K562 (cell line): Measurements from ENCODE around the gene MBNL2. TPM values are rescaled to one million over a fixed set of nuclear protein-coding genes. Genes with fewer than 3 reads are reported as not detected.

Experiments
- ATAC-seq: fragments of 200-7000 bp; cut with Tn5 transposase; 3 replicates; pipeline ENCODE4 v1.9.1; 2020; ENCODE audit warnings: moderate library complexity
- BruUV-seq: library from RNA; stranded (reverse); fragments of 400-500 nt; replicated peaks from 2 replicates; lab custom pipeline; 2021; lab: Mats Ljungman, UMichigan
- CTCF ChIA-PET: fragments of 300-600 bp; formaldehyde crosslinking; extraction: SDS; loops from one replicate; lab custom pipeline; 2021; ENCODE audit warnings: low intra/inter-chr PET ratio; lab: Yijun Ruan, JAX
- POLR2A ChIA-PET: fragments of 300-600, 350-650 bp; sonication (Branson Sonifier 250); formaldehyde crosslinking; extraction: SDS; loops from one replicate; lab custom pipeline; 2021; ENCODE audit warnings: antibody characterized with exemption, inconsistent platforms; lab: Yijun Ruan, JAX
- DNase-seq, 4 experiments: peaks; one replicate each; pipeline versions ENCODE4 v3.0.0 to v3.0.0-alpha.2; 2011 to 2018; ENCODE audit warnings: low spot score in 3 of 4, mixed read lengths in 3 of 4; ENCODE audit errors: extremely low read depth in 1 of 4
- FAIRE-seq: peaks from 2 replicates; lab custom pipeline; 2011; peaks lifted over from hg19 to GRCh38; lab: Jason Lieb, UNC
- H2AFZ ChIP-seq: 2 replicates; pipeline ENCODE4 v1.6.0; 2011; ENCODE audit warnings: low read depth, low read length, control low read depth, inconsistent platforms
- H3K27ac ChIP-seq: fragments of 200-600 bp; 3 replicates; pipeline ENCODE4 v1.8.0; 2011; ENCODE audit warnings: low read depth, mild to moderate bottlenecking, control low read depth, inconsistent platforms, low read length, moderate library complexity, mixed read lengths; ENCODE audit errors: extremely low read depth
- H3K27me3 ChIP-seq, 2 experiments: fragments of 300-600 bp in 1 of 2; 2 replicates in 1 of 2; 3 replicates in 1 of 2; pipeline versions ENCODE4 v1.6.0 to v1.8.0; 2011; ENCODE audit warnings: inconsistent platforms in 2 of 2, low read length in 2 of 2, mild to moderate bottlenecking in 1 of 2, mixed read lengths in 1 of 2, moderate library complexity in 1 of 2; ENCODE audit not compliant: control insufficient read depth in 2 of 2, insufficient read depth in 2 of 2
- H3K36me3 ChIP-seq: fragments of 300-600 bp; 3 replicates; pipeline ENCODE4 v1.8.0; 2011; ENCODE audit warnings: mild to moderate bottlenecking, low read length, inconsistent platforms; ENCODE audit not compliant: control insufficient read depth, insufficient read depth
- H3K4me1 ChIP-seq, 2 experiments: fragments of 200-600 bp in 1 of 2; replicated peaks in 1 of 2; 2 replicates in 1 of 2; 3 replicates in 1 of 2; pipeline versions ENCODE4 v1.5.1 to v1.8.0; 2011; ENCODE audit warnings: inconsistent platforms in 2 of 2, low read length in 2 of 2, mild to moderate bottlenecking in 1 of 2, mixed read lengths in 1 of 2, moderate library complexity in 1 of 2; ENCODE audit not compliant: control insufficient read depth in 2 of 2, insufficient read depth in 2 of 2
- H3K4me2 ChIP-seq: 2 replicates; pipeline ENCODE4 v1.6.1; 2011; ENCODE audit warnings: low read length, control low read depth, inconsistent platforms, mixed read lengths; ENCODE audit not compliant: insufficient read depth
- H3K4me3 ChIP-seq: fragments of 200-600 bp; sonication (generic), shearing (Covaris generic); 2 replicates; pipeline ENCODE4 v1.5.1; 2016; ENCODE audit warnings: control low read depth, inconsistent platforms
- H3K79me2 ChIP-seq: fragments of 200-600 bp; 3 replicates; pipeline ENCODE4 v1.8.0; 2011; ENCODE audit warnings: low read length, inconsistent platforms; ENCODE audit not compliant: control insufficient read depth, insufficient read depth
- H3K9ac ChIP-seq, 2 experiments: 2 replicates each; pipeline versions ENCODE4 v1.6.0 to v1.6.1; 2011; ENCODE audit warnings: low read depth in 2 of 2, low read length in 2 of 2, control low read depth in 1 of 2, inconsistent platforms in 1 of 2, mild to moderate bottlenecking in 1 of 2, mixed read lengths in 1 of 2; ENCODE audit not compliant: insufficient read depth in 1 of 2
- H3K9me1 ChIP-seq: one replicate; pipeline ENCODE4 v1.6.0; 2011; ENCODE audit warnings: inconsistent platforms, mild to moderate bottlenecking, low read length, moderate library complexity; ENCODE audit not compliant: control insufficient read depth, insufficient read depth
- H3K9me3 ChIP-seq: replicated peaks from 2 replicates; pipeline ENCODE4 v1.5.1; 2011; ENCODE audit warnings: low read depth, low read length, inconsistent platforms; ENCODE audit not compliant: control insufficient read depth, insufficient read depth
- H4K20me1 ChIP-seq: replicated peaks from 2 replicates; pipeline ENCODE4 v1.6.1; 2011; ENCODE audit warnings: low read length, inconsistent platforms, mixed read lengths; ENCODE audit not compliant: control insufficient read depth, insufficient read depth
- CBFB ChIP-seq: sonication (generic); formaldehyde crosslinking; IDR thresholded peaks from 2 replicates; pipeline ENCODE4 v1.4.0; 2020; ENCODE audit warnings: mild to moderate bottlenecking, missing genetic modification reagents
- KAT2B ChIP-seq: IDR thresholded peaks from one replicate; pipeline ENCODE4 v1.6.1; 2012; ENCODE audit warnings: low read depth, mild to moderate bottlenecking, control low read depth, inconsistent platforms, low read length, moderate library complexity
- MCM5 ChIP-seq: fragments of 450-650 bp; IDR thresholded peaks from 2 replicates; pipeline ENCODE4 v1.6.1; 2016; ENCODE audit warnings: low read depth
- PCBP2 ChIP-seq: fragments of 200-400 bp; formaldehyde crosslinking; IDR thresholded peaks from 2 replicates; pipeline ENCODE4 v1.6.1; 2018; ENCODE audit warnings: low read length, low read depth, mild to moderate bottlenecking, moderate library complexity; ENCODE audit not compliant: poor library complexity, severe bottlenecking
- SREBF2 ChIP-seq: sonication (generic); formaldehyde crosslinking; IDR thresholded peaks from 2 replicates; pipeline ENCODE4 v1.4.0; 2020; ENCODE audit warnings: mild to moderate bottlenecking, missing genetic modification reagents
- TAF7 ChIP-seq: fragments of 450-650 bp; IDR thresholded peaks from 2 replicates; pipeline ENCODE4 v1.6.1; 2016; ENCODE audit warnings: missing genetic modification characterization, missing compliant biosample characterization
- ZNF146 ChIP-seq: IDR thresholded peaks from one replicate; pipeline ENCODE4 v1.6.1; 2018; ENCODE audit warnings: missing compliant biosample characterization; ENCODE audit not compliant: unreplicated experiment
- ZNF445 ChIP-seq: fragments of 250-450 bp; sonication (Bioruptor Pico); IDR thresholded peaks from 2 replicates; pipeline ENCODE4 v1.4.0; 2020; ENCODE audit warnings: low read depth, mild to moderate bottlenecking, moderate library complexity
- WGBS: fragments of 100-300 bp; shearing (Covaris generic); methylation state at CpG from one replicate; pipeline ENCODE4 v1.1.6; 2016; ENCODE audit warnings: low coverage, mixed read lengths; ENCODE audit not compliant: insufficient coverage; ENCODE audit errors: missing lambda C conversion rate; 5-methylcytosine and 5-hydroxymethylcytosine counted together
- in situ Hi-C: fragments of 300-500 bp; cut with MboI; formaldehyde crosslinking; loops from 4 replicates; pipeline ENCODE4 v1.15.0; 2018; ENCODE audit warnings: inconsistent platforms, mixed read lengths
- intact Hi-C: fragments of 100-400 bp; cut with micrococcal nuclease; formaldehyde crosslinking; loops from 2 replicates; pipeline ENCODE4 v1.14.2; 2022
- polyA plus RNA-seq, 8 experiments: library from polyadenylated mRNA; depleted of rRNA in 4 of 8; stranded (reverse) in 5 of 8; unstranded in 3 of 8; fragments of >200 nt; fragmentation: Nextera tagmentation in 2 of 8; fragmentation: Illumina TruSeq in 1 of 8; extraction: Ambion mirVana in 2 of 8; extraction: Trizol in 1 of 8; gene quantifications; 2 replicates each; pipeline versions ENCODE4 v1.2.1 to v1.2.3, GENCODE V29; 2011 to 2014; ENCODE audit warnings: inconsistent platforms in 1 of 8, missing spikeins in 1 of 8
- total RNA-seq, 7 experiments: library from RNA; depleted of rRNA in 6 of 7; stranded (reverse); fragments of >200 nt in 6 of 7; fragmentation: Illumina TruSeq in 2 of 7; extraction: Trizol in 2 of 7; gene quantifications; 2 replicates each; pipeline versions ENCODE4 v1.2.1 to v1.2.3, GENCODE V29; 2011 to 2021; ENCODE audit warnings: low replicate concordance in 1 of 7
- TF ChIP-seq, protein P1 (sequence below): fragments of 450-650 bp; IDR thresholded peaks from 2 replicates; pipeline ENCODE4 v1.6.1; 2016; ENCODE audit warnings: mild to moderate bottlenecking
- TF ChIP-seq, protein P2 (sequence below): fragments of 450-650 bp; IDR thresholded peaks from 2 replicates; pipeline ENCODE4 v1.6.1; 2014; ENCODE audit warnings: low read depth, mild to moderate bottlenecking, moderate library complexity, borderline replicate concordance

The MBNL2 gene
- total and polyA plus RNA-seq, 9 of the 15 experiments (the other 6 are each of a cell fraction or from before 2014, with no cell fraction given), result 7.0 to 24.8 (median 13.8) TPM

DNA sequence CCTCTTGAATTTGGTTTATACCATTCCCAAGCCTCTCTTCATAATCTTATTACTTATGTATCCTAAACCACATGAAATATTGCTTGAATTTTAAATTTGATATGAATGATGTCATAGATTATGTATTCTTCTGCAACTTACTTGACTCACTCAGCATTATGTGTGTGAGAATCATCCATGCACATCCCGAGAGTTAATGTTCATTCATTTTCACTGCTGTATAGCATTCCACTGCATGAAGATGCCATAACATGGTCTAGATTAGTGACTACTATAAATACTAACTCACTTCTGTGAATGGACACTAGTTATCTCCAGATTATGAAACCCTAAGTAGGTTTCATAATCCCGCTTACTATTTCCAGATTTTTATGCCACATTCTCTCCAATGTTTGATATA, 186.8 kb downstream of the MBNL2 start:
- no peak overlapping the region for H3K27ac ChIP-seq
- intact Hi-C loops, result no loop called here
- ChIA-PET POLR2A (interaction anchor here (1.0 kb wide), 1 partner anchor 10 kb away, joined by 3 read pairs; no protein-coding TSS in a partner anchor), CTCF (interaction anchor here (0.6 kb wide), 1 partner anchor 40 kb away, joined by 3 read pairs; no protein-coding TSS in a partner anchor)
- no peaks in the 10 kb centered on the region for H3K4me1 ChIP-seq
- H3K4me2 ChIP-seq, result no peak overlapping the region
- no peak overlapping the region for H3K9ac ChIP-seq
- no peaks in the 10 kb centered on the region for H3K9me3 ChIP-seq
- H4K20me1 ChIP-seq, result no peaks in the 10 kb centered on the region
- TF ChIP-seq ZNF146 (CRISPR knock-in tag) (peak; percentile 74), CBFB (CRISPR knock-in tag) (no peak), ZNF445 (no peak)
- no peaks in the 10 kb centered on the region for H3K79me2 ChIP-seq
- H2AFZ ChIP-seq, result no peak overlapping the region
- in situ Hi-C loops, result no loop called here
- FAIRE-seq, result no peak
- H3K9me1 ChIP-seq, result no peaks in the 10 kb centered on the region
- no peaks in the 10 kb centered on the region for H3K36me3 ChIP-seq
- BruUV-seq, result no TSS peak
- DNase-seq, result no peak
- H3K4me3 ChIP-seq, result no peak overlapping the region
- H3K27me3 ChIP-seq, result peaks cover 0 to 4% of the 10 kb centered on the region in 2 experiments; a peak in 2 of 5 replicates
- no peak for ATAC-seq
- 0% methylated on average over 2 of the region's 2 CpGs for WGBS

DNA sequence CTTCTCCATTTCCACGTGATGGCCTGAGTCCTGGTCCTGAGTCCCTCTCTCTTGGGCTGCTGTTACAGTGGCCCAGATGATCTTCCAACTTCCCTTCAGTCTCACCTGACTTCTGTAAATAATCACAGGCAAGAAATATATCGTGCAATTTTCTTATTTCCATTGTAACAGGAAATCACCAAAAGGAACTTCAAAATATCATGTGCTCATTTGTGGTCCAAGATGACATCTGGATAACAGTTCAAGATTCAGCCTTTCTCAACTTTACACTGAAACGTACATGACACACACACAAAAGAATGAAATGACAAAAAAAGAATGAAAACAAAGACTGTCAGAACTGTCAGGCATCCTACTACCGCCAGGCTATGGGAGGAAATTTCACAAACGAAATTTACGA, 189.9 kb downstream of the MBNL2 start:
- 0 out of 2 replicates have a peak overlapping the region, but pooled peaks have one; percentile 45 for H2AFZ ChIP-seq
- no peaks in the 10 kb centered on the region for H3K4me1 ChIP-seq
- no peaks in the 10 kb centered on the region for H4K20me1 ChIP-seq
- no peak overlapping the region for H3K9ac ChIP-seq
- H3K4me2 ChIP-seq, result no peak overlapping the region
- CTCF ChIA-PET, result no interaction called here
- H3K9me3 ChIP-seq, result no peaks in the 10 kb centered on the region
- no peak overlapping the region for H3K27ac ChIP-seq
- no peak overlapping the region for H3K4me3 ChIP-seq
- FAIRE-seq (no peak), DNase-seq (no peak), ATAC-seq (no peak)
- POLR2A ChIA-PET, result no interaction called here
- BruUV-seq, result no TSS peak
- H3K27me3 ChIP-seq, result peaks cover 0 to 3% of the 10 kb centered on the region in 2 experiments; a peak in 2 of 5 replicates
- H3K9me1 ChIP-seq, result no peaks in the 10 kb centered on the region
- no peaks in the 10 kb centered on the region for H3K36me3 ChIP-seq
- in situ Hi-C loops (no loop called here), intact Hi-C loops (no loop called here)
- no peaks in the 10 kb centered on the region for H3K79me2 ChIP-seq
- 8% methylated on average over 5 of the region's 6 CpGs for WGBS
- TF ChIP-seq MCM5, result no peak
- TF ChIP-seq SREBF2, result no peak
- TF ChIP-seq, protein P1, sequence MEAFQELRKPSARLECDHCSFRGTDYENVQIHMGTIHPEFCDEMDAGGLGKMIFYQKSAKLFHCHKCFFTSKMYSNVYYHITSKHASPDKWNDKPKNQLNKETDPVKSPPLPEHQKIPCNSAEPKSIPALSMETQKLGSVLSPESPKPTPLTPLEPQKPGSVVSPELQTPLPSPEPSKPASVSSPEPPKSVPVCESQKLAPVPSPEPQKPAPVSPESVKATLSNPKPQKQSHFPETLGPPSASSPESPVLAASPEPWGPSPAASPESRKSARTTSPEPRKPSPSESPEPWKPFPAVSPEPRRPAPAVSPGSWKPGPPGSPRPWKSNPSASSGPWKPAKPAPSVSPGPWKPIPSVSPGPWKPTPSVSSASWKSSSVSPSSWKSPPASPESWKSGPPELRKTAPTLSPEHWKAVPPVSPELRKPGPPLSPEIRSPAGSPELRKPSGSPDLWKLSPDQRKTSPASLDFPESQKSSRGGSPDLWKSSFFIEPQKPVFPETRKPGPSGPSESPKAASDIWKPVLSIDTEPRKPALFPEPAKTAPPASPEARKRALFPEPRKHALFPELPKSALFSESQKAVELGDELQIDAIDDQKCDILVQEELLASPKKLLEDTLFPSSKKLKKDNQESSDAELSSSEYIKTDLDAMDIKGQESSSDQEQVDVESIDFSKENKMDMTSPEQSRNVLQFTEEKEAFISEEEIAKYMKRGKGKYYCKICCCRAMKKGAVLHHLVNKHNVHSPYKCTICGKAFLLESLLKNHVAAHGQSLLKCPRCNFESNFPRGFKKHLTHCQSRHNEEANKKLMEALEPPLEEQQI, result no peak
- no peak for TF ChIP-seq TAF7 (tag)
- TF ChIP-seq, protein P2, sequence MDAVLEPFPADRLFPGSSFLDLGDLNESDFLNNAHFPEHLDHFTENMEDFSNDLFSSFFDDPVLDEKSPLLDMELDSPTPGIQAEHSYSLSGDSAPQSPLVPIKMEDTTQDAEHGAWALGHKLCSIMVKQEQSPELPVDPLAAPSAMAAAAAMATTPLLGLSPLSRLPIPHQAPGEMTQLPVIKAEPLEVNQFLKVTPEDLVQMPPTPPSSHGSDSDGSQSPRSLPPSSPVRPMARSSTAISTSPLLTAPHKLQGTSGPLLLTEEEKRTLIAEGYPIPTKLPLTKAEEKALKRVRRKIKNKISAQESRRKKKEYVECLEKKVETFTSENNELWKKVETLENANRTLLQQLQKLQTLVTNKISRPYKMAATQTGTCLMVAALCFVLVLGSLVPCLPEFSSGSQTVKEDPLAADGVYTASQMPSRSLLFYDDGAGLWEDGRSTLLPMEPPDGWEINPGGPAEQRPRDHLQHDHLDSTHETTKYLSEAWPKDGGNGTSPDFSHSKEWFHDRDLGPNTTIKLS, result no peak
- no peak for TF ChIP-seq PCBP2
- no peak for TF ChIP-seq KAT2B
